Stimulated activated CD4-positive, alpha-beta T cell treated with anti-CD3 and anti-CD28 coated beads, Interleukin-2, amount 100 ng/mL, for 24 hours (primary cell): ENCODE results near the gene WNT7A.

Experiments
- DNase-seq, 2 donors: peaks; one replicate each; pipeline ENCODE4 v3.0.0-alpha.2; 2020

Gene WNT7A

DNA sequence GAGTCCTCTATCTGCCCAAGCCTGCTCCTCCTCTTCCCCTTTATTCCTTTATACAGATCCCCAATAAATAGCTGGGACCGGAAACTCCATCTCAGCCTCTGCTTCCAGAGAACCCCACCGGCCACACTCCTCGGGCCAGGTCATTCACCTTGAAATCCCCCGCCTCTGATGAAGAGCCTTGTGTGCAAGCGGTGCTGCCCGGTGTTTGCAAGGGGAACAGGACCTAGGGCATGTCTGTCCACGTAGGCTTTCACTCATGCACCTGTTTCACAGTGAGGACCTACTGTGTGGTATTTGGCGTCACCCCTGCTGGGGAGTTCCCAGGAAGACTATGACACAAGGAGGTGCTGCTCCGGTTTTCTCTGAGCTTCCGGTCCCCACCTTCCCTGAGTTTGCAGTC lies 54.0 kb downstream of the WNT7A start:
- DNase-seq = no peak

DNA sequence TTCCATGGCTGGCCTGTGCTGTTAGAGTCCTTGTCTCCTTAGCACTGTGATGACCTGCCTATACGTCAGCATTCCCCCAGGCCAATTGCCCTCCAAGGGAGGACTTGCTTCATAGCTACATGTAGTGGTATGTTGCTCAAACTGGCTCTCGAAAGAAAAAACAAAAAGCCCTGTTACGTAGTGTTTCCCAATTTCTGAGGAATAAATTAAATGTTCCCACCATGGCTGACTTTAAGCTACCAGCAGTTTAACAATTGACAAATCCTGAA lies 54.6 kb downstream of the WNT7A start:
- DNase-seq = no peak

DNA sequence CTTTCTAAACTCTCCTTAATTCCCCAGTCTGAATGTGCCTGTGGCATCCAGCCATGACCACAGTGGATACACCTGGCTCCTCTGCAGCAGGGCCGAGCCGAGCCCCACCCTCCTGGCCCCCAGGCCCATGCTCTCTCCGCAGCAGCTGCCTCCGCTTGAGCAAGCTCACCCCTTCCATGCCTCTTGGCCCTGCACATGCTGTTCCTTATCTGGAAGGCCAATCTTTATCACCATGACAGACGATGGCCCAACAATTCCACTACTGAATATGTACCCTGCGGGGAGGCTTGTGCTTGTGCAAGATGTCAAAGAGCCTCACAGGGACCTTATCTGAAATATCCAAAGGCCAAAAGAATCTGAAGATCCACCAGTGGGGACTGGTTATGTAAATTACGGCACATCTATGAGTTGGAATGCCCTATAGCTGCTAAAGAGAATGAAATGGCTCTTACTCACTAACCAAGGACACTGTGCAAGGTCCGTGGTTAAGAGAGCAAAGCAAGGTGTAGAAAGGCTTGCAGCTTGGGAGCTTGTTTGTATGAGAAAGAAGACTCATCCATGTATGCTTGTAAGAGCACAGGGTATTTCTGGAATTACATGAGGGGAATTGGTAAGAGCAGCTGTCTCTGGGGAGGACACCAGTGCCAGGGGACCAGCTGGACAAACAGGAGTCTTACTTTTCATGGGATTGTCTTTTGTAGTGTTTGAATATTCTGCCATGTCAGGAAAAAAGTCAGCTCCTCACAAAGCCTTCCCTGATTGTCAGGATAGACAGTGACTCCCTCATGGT lies 55.2 kb downstream of the WNT7A start:
- DNase-seq = no peak

DNA sequence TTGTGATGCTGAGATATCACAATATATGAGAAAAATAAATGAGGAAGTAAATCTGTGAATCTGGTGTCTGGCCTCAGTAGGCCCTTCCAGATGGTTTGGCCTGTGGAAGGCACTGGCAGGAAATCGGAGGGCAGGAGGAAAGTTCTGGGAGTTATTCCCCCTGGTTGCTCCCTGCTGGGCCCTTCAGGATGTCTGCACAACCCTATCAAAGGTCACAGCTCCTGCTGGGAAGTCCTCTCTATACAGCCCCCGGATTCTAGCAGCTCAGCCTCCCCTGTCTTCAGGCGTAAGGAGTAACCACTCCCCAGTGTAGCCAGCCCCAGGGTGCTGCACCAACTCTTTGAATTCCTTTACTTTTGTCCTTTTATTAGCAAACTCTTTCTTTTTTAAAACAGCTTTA lies 56.2 kb downstream of the WNT7A start:
- DNase-seq = no peak

DNA sequence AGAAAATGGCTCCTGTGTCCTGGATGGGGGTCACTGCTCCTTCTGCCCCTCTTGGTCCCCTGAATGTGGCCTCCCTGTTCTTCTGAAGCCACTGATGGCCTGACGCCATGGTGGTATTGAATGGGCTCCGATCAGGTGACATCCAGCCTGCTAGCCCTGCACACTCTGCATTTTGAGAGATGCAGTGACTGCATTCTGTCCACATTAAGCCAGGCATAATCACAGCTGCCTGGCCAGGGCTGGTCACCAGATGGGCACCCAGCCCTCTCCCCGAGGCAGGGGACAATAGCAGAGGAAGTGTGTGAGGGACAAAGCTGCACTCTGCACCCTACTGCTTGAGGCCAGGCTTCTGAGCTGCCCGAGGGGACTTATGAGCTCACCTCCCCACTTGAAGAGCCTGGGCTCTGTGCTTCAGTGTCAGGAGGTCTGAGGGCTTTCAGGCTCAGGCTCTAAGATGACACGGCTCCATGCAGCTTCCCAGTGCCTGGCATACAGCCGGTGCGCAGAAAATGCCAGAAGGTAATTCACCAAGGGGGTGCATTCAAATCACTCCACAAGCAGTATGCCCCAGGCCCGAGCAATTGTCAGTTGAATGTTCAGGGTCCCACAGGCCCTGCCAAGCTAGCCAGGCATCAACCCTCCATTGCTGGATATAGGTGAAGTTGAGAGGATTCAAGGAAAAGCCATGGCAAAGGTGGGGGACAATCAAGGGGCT lies 56.8 kb downstream of the WNT7A start:
- DNase-seq = no peak

DNA sequence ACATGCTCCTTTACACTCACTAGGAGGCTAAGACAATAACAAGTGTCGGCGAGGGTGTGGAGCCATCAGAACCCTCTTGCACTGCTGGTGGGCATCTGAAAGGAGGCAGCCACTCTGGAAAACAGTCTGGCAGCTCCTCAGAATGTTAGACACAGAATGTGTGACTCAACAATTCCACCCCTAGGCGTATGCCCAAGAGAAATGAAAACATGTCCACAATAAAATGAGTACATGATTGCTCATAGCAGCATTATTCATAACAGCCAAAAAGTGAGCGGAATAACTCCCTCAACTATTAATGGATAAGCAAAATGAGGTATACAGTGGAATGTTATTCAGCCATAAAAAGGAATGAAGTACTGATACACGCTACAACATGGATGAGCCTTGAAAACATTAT lies 57.8 kb downstream of the WNT7A start:
- peak in 1 of 2 donors; percentile 18 for DNase-seq

DNA sequence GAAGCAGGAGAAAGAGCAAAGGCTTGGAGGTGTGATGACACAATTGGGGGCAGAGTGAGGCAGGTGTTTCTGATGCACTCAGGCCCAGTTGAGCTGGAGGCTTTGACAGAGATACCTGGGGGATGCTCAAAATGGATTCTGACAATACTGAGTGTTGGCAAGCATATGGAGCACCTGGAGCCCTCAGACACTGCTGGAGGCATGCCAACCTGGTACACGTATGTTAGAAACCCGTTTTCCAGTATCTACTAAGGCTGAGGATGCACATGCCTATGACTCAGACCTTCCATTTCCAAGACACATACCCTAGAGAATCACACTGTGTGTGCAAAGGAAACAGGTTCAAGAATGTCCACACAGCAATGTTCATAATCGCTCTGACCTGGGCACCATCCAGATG lies 58.7 kb downstream of the WNT7A start:
- DNase-seq = no peak

DNA sequence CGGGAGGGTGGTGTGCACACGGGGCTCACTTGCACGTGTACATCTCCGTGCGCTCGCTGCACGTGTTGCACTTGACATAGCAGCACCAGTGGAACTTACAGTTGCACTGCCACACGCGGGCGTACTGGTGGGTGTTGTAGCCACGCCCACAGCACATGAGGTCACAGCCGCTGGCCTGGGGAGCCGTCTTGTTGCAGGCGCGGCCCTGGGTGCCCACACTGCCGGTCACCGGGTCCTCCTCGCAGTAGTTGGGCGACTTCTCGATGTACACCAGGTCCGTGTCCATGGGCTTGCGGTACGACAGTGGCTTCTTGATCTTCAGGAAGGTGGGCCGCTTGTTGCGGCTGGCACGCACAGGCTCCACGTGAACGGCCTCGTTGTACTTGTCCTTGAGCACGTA lies 61.0 kb downstream of the WNT7A start:
- no peak for DNase-seq

DNA sequence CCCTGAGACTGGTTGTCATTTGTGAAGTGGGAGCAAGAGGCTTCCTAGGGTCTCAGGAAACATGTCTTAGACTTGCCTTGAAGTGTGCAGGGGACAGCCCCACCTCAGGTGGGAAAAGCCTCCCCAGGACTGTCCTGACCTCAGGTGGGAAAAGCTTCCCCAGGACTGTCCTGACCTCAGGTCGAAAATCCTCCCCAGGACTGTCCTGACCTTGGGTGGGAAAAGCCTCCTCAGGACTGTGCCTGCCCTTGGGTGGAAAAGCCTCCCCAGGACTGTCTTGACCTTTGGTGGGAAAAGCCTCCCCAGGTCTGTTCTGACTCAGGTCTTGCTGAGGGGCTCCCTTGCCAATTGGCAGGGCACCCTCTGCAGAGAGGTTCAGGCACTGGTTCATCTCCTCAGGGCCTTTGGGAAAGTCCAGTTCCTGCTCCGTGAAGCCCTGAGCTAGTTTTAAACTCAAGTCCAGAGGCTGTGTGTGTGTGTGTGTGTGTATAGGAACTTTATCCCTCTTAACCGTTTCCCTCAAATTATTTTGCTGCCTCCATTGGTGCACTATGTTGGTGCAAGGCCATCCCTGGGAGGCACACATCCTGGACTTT lies 64.7 kb downstream of the WNT7A start:
- no peak for DNase-seq

DNA sequence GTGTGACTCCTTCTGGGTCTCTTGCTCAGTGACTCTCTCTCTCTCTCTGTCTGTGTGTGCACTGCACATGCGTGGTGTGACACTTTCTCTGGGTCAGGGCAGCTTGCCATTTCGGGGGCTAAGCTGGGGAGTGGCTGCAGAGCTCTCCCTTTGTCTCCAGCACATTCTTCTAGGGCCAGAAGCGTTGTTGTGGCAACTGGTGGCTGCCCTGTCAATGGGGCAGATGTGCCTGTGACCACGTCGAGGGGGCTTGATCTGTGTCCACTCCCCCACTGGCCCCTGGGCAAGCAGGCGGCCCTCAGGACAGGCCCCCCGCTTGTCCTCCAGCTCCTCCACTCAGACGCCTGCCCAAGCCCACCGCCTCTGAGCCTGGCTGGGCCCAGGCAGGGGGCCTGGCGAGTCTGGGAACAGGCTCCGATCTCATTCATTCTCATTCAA lies 67.8 kb downstream of the WNT7A start:
- no peak for DNase-seq

DNA sequence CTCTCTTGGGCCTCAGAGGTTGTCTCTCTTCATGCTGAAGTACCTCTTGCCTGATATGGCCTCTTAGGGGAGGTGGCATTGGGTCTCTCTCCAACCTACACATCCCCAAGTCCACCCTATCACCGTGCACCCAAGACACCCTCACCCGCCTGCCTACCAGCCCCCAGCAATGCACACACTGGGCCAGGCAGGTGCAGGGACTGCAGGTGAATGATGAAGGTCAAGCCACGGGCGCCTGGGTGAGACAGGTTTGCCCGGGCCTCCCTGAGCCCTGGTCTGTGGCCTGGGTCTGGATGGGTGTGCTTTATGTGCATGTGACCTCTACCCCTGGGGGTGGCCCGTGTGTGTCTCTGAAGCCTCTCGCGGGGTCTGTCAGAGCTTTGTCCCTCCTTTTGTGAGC lies 68.3 kb downstream of the WNT7A start:
- DNase-seq = no peak

DNA sequence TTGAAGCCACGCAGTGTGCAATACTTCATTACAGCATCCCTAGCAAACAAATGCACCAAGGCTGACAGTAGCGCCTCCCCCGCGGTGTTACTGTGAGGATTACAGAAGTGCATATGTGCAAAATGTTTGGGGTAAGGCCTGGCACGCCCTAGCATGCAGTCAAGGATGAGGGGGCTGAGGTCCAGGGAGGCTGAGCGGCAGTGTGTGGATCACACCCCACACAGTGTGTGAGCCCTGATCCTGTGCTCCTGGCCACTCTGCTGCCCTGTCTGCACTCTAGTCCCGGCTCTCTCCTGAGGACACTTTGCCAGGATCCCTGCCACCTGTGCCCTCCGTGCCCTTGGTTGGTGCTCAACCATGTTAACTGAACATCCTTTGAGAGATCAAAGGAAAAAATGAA lies 71.3 kb downstream of the WNT7A start:
- DNase-seq = no peak

DNA sequence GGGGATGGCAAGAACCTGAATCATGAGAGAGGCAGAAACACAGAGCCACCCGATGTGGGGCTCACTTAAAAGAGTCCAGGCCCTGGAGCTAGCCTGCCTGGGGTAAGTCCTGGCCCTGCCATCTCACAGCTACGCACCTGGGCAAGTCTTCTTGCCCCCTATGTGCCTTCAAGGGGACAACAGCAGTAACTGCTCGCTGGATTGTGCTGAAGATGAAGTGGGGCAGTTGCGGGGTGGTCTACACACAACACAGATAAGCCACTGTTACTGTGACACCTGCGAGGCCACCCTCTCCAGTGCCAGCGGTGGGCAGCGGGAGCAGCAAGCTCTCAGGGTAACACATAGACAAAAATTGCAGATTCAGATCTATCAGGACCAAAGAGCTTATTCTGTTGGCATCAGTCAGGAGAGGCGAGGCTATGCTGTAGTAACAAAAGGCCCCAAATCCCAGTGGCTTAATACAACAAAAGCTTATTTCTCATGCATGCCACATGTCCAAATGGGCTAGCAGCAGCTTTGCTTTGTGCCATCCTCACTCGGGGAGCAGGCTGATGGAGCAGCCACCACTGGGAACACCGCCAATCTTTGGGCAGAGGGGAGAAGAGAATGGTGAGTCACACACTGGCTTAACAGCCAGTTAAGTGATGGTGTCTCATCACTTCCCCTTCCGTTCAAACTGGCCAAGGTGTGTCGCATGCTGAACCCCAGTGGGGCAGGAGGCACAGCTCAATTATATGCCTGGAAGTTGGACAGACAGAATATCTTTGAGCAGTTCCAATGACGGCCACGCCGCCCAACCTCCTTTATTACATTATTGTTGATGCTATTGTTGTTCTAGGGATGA lies 78.3 kb downstream of the WNT7A start:
- DNase-seq = no peak

DNA sequence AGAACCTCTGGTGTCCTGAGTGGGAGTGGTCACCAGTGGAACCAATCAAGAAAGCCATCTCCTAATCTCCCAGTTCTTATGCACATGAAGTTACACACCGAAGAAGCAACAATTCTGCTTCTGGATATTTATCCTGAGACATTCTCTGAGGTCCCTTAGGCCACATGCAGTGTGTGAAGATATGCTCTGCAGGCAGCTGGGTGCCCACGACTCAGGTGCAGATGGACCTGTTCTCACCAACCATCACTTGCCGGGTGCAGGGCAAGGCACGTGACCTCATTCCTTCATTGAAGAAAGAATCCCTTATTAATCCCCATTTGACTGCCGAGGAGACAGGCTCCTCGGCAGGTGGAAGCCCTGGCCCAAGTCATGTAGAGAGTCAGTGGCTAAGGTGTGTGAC lies 79.8 kb downstream of the WNT7A start:
- no peak for DNase-seq

DNA sequence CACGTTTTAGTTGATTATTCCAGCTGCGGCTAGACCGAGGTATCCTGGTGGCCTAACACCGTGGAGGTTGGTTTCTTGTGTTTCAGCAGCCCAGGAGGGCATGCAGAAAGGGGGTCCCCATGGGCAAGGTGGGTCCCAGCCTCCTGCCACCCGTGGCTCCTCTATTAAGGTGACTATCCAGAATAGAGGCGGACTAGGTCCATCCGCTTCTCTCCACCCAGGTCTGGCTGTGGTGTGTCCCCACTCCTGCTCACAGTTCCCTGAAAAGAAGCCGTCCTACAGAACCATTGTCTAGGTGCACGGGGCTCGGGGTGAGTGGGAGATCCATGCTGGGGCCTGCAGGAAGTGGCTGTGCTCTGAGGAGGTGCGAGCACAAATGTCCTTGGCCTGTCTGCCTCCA lies 81.5 kb downstream of the WNT7A start:
- no peak for DNase-seq

DNA sequence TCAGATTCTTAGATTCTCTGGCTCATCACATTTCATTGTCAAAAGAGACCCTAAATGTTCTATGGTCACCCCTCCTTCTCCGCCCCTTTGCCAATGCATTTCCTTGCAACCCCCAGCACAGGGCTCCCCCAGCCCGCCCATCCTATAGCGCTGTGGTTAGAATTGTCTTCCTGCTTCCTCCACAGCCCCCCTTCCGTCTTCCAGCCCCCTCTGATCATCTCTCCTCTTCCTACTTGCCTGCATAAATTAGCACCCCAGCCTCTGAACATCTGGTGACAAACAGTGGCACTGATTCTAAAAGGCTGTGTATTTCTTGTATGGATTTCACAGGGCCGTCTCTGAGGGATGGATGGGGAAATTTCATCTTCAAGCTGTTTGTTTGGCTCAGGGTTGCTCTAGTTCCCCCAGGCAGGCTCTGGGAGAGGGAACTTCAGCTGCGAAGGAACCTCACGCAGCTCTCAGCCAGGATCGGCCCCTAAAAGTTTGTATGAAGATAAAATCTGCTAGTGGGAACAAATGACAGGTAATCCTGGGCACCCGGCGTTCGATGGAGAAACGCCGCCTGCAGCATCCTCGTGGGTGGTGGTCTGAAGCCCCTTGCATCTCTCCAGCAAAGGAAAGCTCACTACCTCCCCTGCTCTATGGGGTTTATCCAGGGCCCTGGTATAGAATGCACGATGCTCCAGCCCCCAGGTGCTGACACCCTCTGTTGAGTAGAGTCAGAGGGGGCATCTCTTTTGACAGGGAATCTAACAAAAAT lies 83.0 kb downstream of the WNT7A start:
- DNase-seq = no peak

DNA sequence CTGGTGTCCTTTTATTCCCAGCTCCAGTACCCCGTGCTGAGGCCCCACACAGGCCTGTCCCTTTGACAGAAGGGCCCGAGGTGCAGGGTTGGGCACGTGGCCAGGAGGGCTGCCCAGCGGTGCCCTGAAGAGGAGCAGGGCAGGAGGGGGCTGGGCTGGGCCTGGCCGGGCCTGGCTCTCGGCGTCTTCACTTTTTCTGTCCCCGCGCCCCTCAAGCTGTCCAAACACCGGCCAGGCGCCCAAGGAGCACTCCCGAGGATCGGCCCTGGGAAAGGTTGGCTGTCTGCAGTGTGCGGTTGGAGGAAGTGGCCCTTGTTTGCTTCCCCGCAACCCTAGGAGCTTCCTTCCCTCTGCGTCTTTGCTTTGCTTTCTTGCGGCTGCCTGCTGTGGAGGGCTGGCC lies 84.1 kb downstream of the WNT7A start:
- no peak for DNase-seq

DNA sequence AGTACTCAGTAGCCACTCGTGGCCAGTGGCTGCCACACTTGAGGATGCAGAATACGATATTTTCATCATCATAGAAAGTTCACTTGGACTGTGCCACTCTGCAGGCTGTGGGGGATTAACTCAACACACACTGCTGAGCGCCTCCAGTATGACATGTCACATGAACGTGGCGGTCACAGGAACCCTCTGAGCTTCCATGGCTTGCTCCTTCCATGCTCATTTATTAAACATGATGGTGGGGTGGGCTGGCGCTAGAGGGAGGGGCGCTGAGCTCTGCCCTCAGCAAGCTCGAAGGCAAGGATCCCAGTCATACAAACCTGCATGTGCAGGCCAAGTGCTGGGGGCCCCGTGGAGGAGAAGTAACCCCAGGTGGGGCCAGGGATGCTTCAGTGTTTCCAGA lies 85.5 kb downstream of the WNT7A start:
- no peak for DNase-seq

DNA sequence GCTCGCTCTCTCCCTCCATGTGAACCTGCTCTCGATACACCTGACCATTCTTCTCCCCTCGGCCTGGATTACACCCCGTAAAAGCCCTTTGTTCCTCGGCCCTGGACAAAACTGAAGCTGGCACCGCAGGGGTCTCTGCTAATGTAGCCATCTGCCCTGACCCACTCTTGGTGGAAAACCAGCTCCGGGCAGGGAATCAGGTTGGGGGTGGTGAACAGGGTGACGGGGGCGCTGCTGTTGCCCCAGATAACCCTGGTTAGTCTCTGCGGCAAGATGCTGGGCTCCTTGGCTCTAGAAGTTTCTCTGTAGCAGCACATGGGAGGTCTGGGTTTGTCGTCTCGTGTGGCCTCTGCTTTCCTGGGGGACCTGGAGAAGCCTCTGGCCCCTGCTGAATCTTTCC lies 86.4 kb downstream of the WNT7A start:
- no peak for DNase-seq

DNA sequence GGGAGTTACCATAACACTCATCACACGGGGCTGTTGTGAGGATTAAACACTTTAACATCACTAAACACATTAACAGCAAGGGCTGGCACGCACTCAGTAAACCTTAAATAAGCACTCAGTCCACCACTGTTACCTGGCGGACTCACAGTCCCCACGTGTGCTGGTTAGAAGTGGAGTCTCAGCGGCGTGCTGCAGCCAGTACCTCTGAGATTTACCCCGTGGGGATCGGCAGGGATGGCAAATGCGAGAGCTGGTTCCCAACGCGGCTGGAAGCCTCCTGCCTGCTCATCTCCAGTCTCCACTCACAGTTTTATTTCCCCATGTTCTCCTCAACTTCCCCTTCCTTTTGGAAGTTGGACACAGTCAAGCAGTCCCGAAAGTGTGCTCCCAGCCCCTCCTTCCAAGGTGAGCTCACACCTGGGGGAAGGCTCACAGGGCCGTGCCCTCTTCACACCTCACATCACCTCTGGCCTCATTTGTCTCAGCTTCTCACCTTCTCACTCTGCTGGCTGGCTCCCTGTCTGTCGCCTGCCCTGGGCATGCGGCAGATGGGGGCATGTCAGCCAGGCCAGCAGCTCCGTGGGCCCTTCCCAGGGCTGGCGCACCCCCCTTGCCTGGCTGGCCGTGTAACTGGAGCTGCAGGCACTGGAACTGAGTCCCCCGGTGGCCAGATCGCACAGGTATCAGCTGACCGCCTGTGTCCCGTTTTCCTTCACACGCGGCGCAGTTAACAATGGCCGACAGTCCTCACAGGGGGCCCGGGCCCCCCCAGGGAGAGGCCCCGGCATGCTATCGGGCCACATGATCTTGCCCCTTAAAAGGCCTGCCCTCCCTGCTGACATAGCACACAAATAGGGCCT lies 87.1 kb downstream of the WNT7A start:
- no peak for DNase-seq

DNA sequence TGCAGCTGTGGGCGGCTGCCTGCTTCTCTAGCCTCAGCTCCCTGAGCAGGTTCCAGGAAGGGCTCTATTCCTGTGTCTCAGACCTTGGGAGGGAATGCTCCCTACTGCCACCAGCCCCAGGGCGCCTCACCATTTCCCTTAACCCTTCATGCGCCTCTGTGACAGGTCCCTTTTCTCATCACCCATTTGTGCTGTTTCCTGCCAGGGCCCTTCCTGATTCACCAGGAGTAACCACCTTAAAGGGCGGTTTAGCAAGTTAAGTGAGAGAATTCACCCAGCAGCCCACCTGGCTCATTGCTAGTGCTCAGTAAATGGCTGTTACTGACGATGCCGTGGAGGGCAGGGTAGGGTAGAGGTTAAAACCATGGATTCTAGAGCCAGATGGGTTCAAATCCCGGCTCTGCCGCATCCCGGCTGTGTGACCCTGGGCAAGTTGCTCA lies 87.8 kb downstream of the WNT7A start:
- no peak for DNase-seq
